IMR-90 (cell line): ENCODE measurements around the gene UTRN. TPM values are rescaled to one million over a fixed set of nuclear protein-coding genes. Genes with fewer than 3 reads are reported as not detected.

Source experiments
- ATAC-seq: fragments of 200-7000 bp; cut with Tn5 transposase; 2 replicates; pipeline ENCODE4 v1.9.1; 2020; ENCODE audit warnings: low read depth, mild to moderate bottlenecking, moderate library complexity
- BruUV-seq: library from RNA; stranded (reverse); fragments of 400-500 nt; replicated peaks from 2 replicates; lab custom pipeline; 2021; lab: Mats Ljungman, UMichigan
- CTCF ChIA-PET: fragments of 300-600 bp; formaldehyde crosslinking; extraction: SDS; loops from one replicate; lab custom pipeline; 2021; ENCODE audit warnings: antibody characterized with exemption; lab: Yijun Ruan, JAX
- POLR2A ChIA-PET: fragments of 300-600 bp; sonication (Branson Sonifier 250); formaldehyde crosslinking; loops from one replicate; lab custom pipeline; 2022; ENCODE audit warnings: antibody characterized with exemption; ENCODE audit not compliant: unreplicated experiment; lab: Charles Lee
- DNase-seq: peaks from one replicate; pipeline ENCODE4 v3.0.0; 2013
- H2AFZ ChIP-seq: replicated peaks from 2 replicates; pipeline ENCODE3; 2013; ENCODE audit warnings: low read length, mild to moderate bottlenecking; ENCODE audit not compliant: poor library complexity
- H2AK5ac ChIP-seq: 2 replicates; pipeline ENCODE4 v1.6.1; 2013; ENCODE audit warnings: low read depth, low read length, inconsistent platforms
- H2AK9ac ChIP-seq: replicated peaks from 2 replicates; pipeline ENCODE3; 2013; ENCODE audit warnings: mild to moderate bottlenecking, low read depth, low read length, moderate library complexity; ENCODE audit not compliant: poor library complexity
- H2BK120ac ChIP-seq: 2 replicates; pipeline ENCODE4 v1.6.1; 2013; ENCODE audit warnings: low read depth, low read length, inconsistent platforms
- H2BK15ac ChIP-seq: 3 replicates; pipeline ENCODE4 v1.6.1; 2013; ENCODE audit warnings: low read depth, low read length, inconsistent platforms
- H2BK20ac ChIP-seq: 2 replicates; pipeline ENCODE4 v1.6.1; 2013; ENCODE audit warnings: low read depth, mild to moderate bottlenecking, inconsistent platforms, low read length, moderate library complexity
- H2BK5ac ChIP-seq: 2 replicates; pipeline ENCODE4 v1.6.1; 2013; ENCODE audit warnings: mild to moderate bottlenecking, low read depth, low read length, inconsistent platforms; ENCODE audit not compliant: poor library complexity, severe bottlenecking
- H3K14ac ChIP-seq: replicated peaks from 2 replicates; pipeline ENCODE4 v1.6.1; 2013; ENCODE audit warnings: low read depth, low read length, inconsistent platforms
- H3K18ac ChIP-seq: 2 replicates; pipeline ENCODE4 v1.6.1; 2013; ENCODE audit warnings: low read depth, low read length, control low read depth
- H3K23ac ChIP-seq: 2 replicates; pipeline ENCODE4 v1.6.1; 2013; ENCODE audit warnings: low read depth, low read length, inconsistent platforms
- H3K27ac ChIP-seq: 2 replicates; pipeline ENCODE4 v1.5.1; 2013; ENCODE audit warnings: mild to moderate bottlenecking, control low read depth, low read length; ENCODE audit not compliant: insufficient read depth
- H3K27me3 ChIP-seq: 2 replicates; pipeline ENCODE4 v1.6.1; 2013; ENCODE audit warnings: low read length; ENCODE audit not compliant: control insufficient read depth, insufficient read depth
- H3K36me3 ChIP-seq: 2 replicates; pipeline ENCODE4 v1.6.1; 2013; ENCODE audit warnings: low read length, mixed read lengths; ENCODE audit not compliant: control insufficient read depth, insufficient read depth
- H3K4ac ChIP-seq: 2 replicates; pipeline ENCODE4 v1.6.1; 2013; ENCODE audit warnings: low read depth, low read length, inconsistent platforms
- H3K4me1 ChIP-seq: 2 replicates; pipeline ENCODE4 v1.6.1; 2013; ENCODE audit warnings: low read length, mixed read lengths; ENCODE audit not compliant: control insufficient read depth, insufficient read depth
- H3K4me2 ChIP-seq: 2 replicates; pipeline ENCODE4 v1.6.1; 2013; ENCODE audit warnings: low read depth, mild to moderate bottlenecking, control low read depth, low read length, moderate library complexity
- H3K4me3 ChIP-seq: 2 replicates; pipeline ENCODE4 v1.5.1; 2013; ENCODE audit warnings: low read depth, mild to moderate bottlenecking, control low read depth, low read length, moderate library complexity; ENCODE audit not compliant: insufficient read depth
- H3K56ac ChIP-seq: 2 replicates; pipeline ENCODE4 v1.6.1; 2013; ENCODE audit warnings: low read length, inconsistent platforms; ENCODE audit not compliant: insufficient read depth; ENCODE audit errors: extremely low read depth
- H3K79me1 ChIP-seq, 2 experiments: 2 replicates each; pipeline ENCODE4 v1.6.1; 2013; ENCODE audit warnings: low read length in 2 of 2, inconsistent platforms in 1 of 2, low read depth in 1 of 2
- H3K9ac ChIP-seq: 2 replicates; pipeline ENCODE4 v1.6.1; 2013; ENCODE audit warnings: low read depth, low read length, control low read depth
- H3K9me1 ChIP-seq: 2 replicates; pipeline ENCODE4 v1.6.1; 2013; ENCODE audit warnings: low read length, inconsistent platforms; ENCODE audit not compliant: insufficient read depth
- H3K9me3 ChIP-seq: 2 replicates; pipeline ENCODE4 v1.6.1; 2013; ENCODE audit warnings: low read length; ENCODE audit not compliant: control insufficient read depth, insufficient read depth
- H4K20me1 ChIP-seq: 2 replicates; pipeline ENCODE4 v1.6.1; 2013; ENCODE audit warnings: low read length, inconsistent platforms; ENCODE audit not compliant: insufficient read depth
- H4K5ac ChIP-seq: 2 replicates; pipeline ENCODE4 v1.6.1; 2013; ENCODE audit warnings: mild to moderate bottlenecking, low read depth, low read length, control low read depth
- H4K8ac ChIP-seq, 2 experiments: 2 replicates each; pipeline ENCODE4 v1.6.1; 2013; ENCODE audit warnings: low read depth in 2 of 2, low read length in 2 of 2, control low read depth in 1 of 2, inconsistent platforms in 1 of 2
- H4K91ac ChIP-seq: 2 replicates; pipeline ENCODE4 v1.6.1; 2013; ENCODE audit warnings: low read depth, low read length, inconsistent platforms; ENCODE audit not compliant: insufficient read depth
- ELK1 ChIP-seq: fragments of 150-350 bp; IDR thresholded peaks from 2 replicates; pipeline ENCODE4 v1.6.1; 2016; ENCODE audit warnings: low read depth, mild to moderate bottlenecking, low read length, moderate library complexity, borderline replicate concordance
- NFE2L2 ChIP-seq: fragments of 150-350 bp; IDR thresholded peaks from 2 replicates; pipeline ENCODE4 v1.6.1; 2016; ENCODE audit warnings: low read depth, mild to moderate bottlenecking, low read length
- WGBS, 2 experiments: methylation state at CpG; one replicate each; pipeline versions ENCODE4 v1.1.5 to v1.1.7; 2013; ENCODE audit warnings: missing lambda C conversion rate in 2 of 2; ENCODE audit not compliant: insufficient read length in 1 of 2; ENCODE audit errors: extremely low coverage in 2 of 2; 5-methylcytosine and 5-hydroxymethylcytosine counted together
- dilution Hi-C: fragments of 300-500 bp; cut with HindIII; formaldehyde crosslinking; loops from one replicate; pipeline ENCODE4 v1.14.3; 2018; ENCODE audit warnings: low sequenced_read_pairs; ENCODE audit not compliant: unreplicated experiment
- in situ Hi-C: fragments of 300-500 bp; cut with MboI; formaldehyde crosslinking; loops from 3 replicates; pipeline ENCODE4 v1.14.3; 2019; ENCODE audit warnings: low sequenced_read_pairs, inconsistent platforms, mixed read lengths
- intact Hi-C: fragments of 100-400 bp; cut with micrococcal nuclease; formaldehyde crosslinking; loops from 2 replicates; pipeline ENCODE4 v1.10.0; 2022
- polyA plus RNA-seq, 3 experiments: library from polyadenylated mRNA; depleted of rRNA; stranded (reverse); fragments of >200 nt; gene quantifications; 2 replicates each; pipeline ENCODE4 v1.2.3, GENCODE V29; 2012; ENCODE audit warnings: low replicate concordance in 1 of 3
- total RNA-seq: library from RNA; depleted of rRNA; stranded (reverse); fragments of >200 nt; gene quantifications from 2 replicates; pipeline ENCODE4 v1.2.3, GENCODE V29; 2012

Gene UTRN
- total and polyA plus RNA-seq, 2 of the 4 experiments (the other 2 are of a cell fraction) = 17.3 to 83.5 TPM

GRCh38 chr6:144277605-144278227 lies 7.4 kb upstream of the UTRN start:
- dilution Hi-C loops (no loop called here), in situ Hi-C loops (no loop called here), intact Hi-C loops (no loop called here)
- no peak overlapping the region for H4K8ac ChIP-seq
- DNase-seq (no peak), ATAC-seq (no peak)
- H3K9me1 ChIP-seq = 0 out of 2 replicates have a peak, but pooled peaks cover 2% of the 10 kb centered on the region
- no peak overlapping the region for H3K4me3 ChIP-seq
- no peaks in the 10 kb centered on the region for H3K36me3 ChIP-seq
- H2BK20ac ChIP-seq = no peak overlapping the region
- 80% methylated on average over 1 of the region's 8 CpGs; no CpG with 5 or more reads in 1 of the 2 experiments for WGBS, 2 experiments
- no peak overlapping the region for H3K56ac ChIP-seq
- no peaks in the 10 kb centered on the region for H3K4me1 ChIP-seq
- no peak overlapping the region for H2AK5ac ChIP-seq
- no peak overlapping the region for H3K18ac ChIP-seq
- H3K23ac ChIP-seq = no peak overlapping the region
- TF ChIP-seq ELK1 = no peak
- no peak for TF ChIP-seq NFE2L2
- H2AK9ac ChIP-seq = no peak overlapping the region
- H3K27me3 ChIP-seq = no peaks in the 10 kb centered on the region
- no peak overlapping the region for H2BK5ac ChIP-seq
- no peaks in the 10 kb centered on the region for H3K9me3 ChIP-seq
- no peak overlapping the region for H2BK15ac ChIP-seq
- H4K5ac ChIP-seq = no peak overlapping the region
- no peak overlapping the region for H4K91ac ChIP-seq
- H4K20me1 ChIP-seq = no peaks in the 10 kb centered on the region
- POLR2A ChIA-PET = no interaction called here
- H3K79me1 ChIP-seq = peaks cover 0 to 4% of the 10 kb centered on the region in 2 experiments; a peak in 1 of 4 replicates
- H3K27ac ChIP-seq = no peak overlapping the region
- no peak overlapping the region for H3K4ac ChIP-seq
- no peak overlapping the region for H2BK120ac ChIP-seq
- CTCF ChIA-PET = interaction anchor here (0.7 kb wide), 1 partner anchor 181 kb away, joined by 3 read pairs; no protein-coding TSS in a partner anchor
- no peak overlapping the region for H3K9ac ChIP-seq
- no TSS peak for BruUV-seq
- no peak overlapping the region for H3K4me2 ChIP-seq
- H3K14ac ChIP-seq = no peak overlapping the region
- no peak overlapping the region for H2AFZ ChIP-seq
